GM12878 (cell line): ENCODE data around the gene C19orf33. TPM values are rescaled to one million over a fixed set of nuclear protein-coding genes. Genes with fewer than 3 reads are reported as not detected.
A peak's percentile ranks its signal among the peaks of the same experiment; 100 is the strongest.

ENCODE experiments used
- ATAC-seq: fragments of 200-7000 bp; cut with Tn5 transposase; 3 replicates; pipeline ENCODE4 v1.9.1; 2020; ENCODE audit warnings: mild to moderate bottlenecking, moderate library complexity
- BruUV-seq: library from RNA; stranded (reverse); fragments of 400-500 nt; replicated peaks from 2 replicates; lab custom pipeline; 2021; lab: Mats Ljungman, UMichigan
- CTCF ChIA-PET: fragments of 300-600 bp; sonication (Branson Sonifier 250); formaldehyde crosslinking; extraction: SDS; loops from one replicate; lab custom pipeline; 2021; ENCODE audit warnings: inconsistent platforms; lab: Yijun Ruan, JAX
- POLR2A ChIA-PET: fragments of 350-600 bp; formaldehyde crosslinking; extraction: SDS; loops from one replicate; lab custom pipeline; 2021; ENCODE audit warnings: inconsistent platforms; lab: Charles Lee
- RAD21 ChIA-PET: fragments of 300-600 bp; sonication (Branson Sonifier 250); formaldehyde crosslinking; loops from one replicate; lab custom pipeline; 2023; ENCODE audit warnings: antibody characterized with exemption; ENCODE audit not compliant: unreplicated experiment; lab: Charles Lee
- SMC1A ChIA-PET: fragments of 300-600 bp; sonication (Branson Sonifier 250); formaldehyde crosslinking; loops from one replicate; lab custom pipeline; 2023; ENCODE audit not compliant: unreplicated experiment, uncharacterized antibody; lab: Charles Lee
- DNase-seq: peaks from one replicate; pipeline ENCODE4 v3.0.0-alpha.2; 2011; ENCODE audit warnings: low read depth, low spot score
- FAIRE-seq: peaks from 3 replicates; lab custom pipeline; 2011; peaks lifted over from hg19 to GRCh38; lab: Jason Lieb, UNC
- H2AFZ ChIP-seq: 2 replicates; pipeline ENCODE4 v1.6.0; 2011; ENCODE audit warnings: low read depth, low read length, control low read depth; ENCODE audit not compliant: control insufficient read depth
- H3K27ac ChIP-seq: 2 replicates; pipeline ENCODE4 v1.5.1; 2011; ENCODE audit warnings: control low read depth; ENCODE audit not compliant: control insufficient read depth, insufficient read depth
- H3K27me3 ChIP-seq, 2 experiments: replicated peaks in 1 of 2; 2 replicates each; pipeline versions ENCODE4 v1.6.0 to v1.6.1; 2011; ENCODE audit warnings: low read length in 1 of 2; ENCODE audit not compliant: control insufficient read depth in 2 of 2, insufficient read depth in 2 of 2
- H3K36me3 ChIP-seq, 2 experiments: 2 replicates each; pipeline ENCODE4 v1.5.1; 2011; ENCODE audit warnings: low read length in 1 of 2; ENCODE audit not compliant: control insufficient read depth in 2 of 2, insufficient read depth in 2 of 2
- H3K4me1 ChIP-seq: 2 replicates; pipeline ENCODE4 v1.6.1; 2011; ENCODE audit warnings: mild to moderate bottlenecking, low read length, moderate library complexity, mixed read lengths; ENCODE audit not compliant: control insufficient read depth, insufficient read depth
- H3K4me2 ChIP-seq: 2 replicates; pipeline ENCODE4 v1.6.0; 2011; ENCODE audit warnings: control low read depth; ENCODE audit not compliant: control insufficient read depth, insufficient read depth
- H3K4me3 ChIP-seq: fragments of 200-600 bp; sonication (generic); 2 replicates; pipeline ENCODE4 v1.5.1; 2016
- H3K79me2 ChIP-seq: 2 replicates; pipeline ENCODE4 v1.6.0; 2011; ENCODE audit warnings: low read length; ENCODE audit not compliant: control insufficient read depth, insufficient read depth
- H3K9ac ChIP-seq: 2 replicates; pipeline ENCODE4 v1.8.0; 2011; ENCODE audit warnings: low read length, control low read depth, mixed read lengths; ENCODE audit not compliant: control insufficient read depth, insufficient read depth
- H3K9me3 ChIP-seq: replicated peaks from 3 replicates; pipeline ENCODE4 v1.5.1; 2011; ENCODE audit warnings: mild to moderate bottlenecking, low read length; ENCODE audit not compliant: control insufficient read depth, insufficient read depth
- H4K20me1 ChIP-seq: 2 replicates; pipeline ENCODE4 v1.6.0; 2011; ENCODE audit not compliant: control insufficient read depth, insufficient read depth
- BCL11A ChIP-seq: IDR thresholded peaks from 2 replicates; pipeline ENCODE4 v1.6.1; 2011; ENCODE audit warnings: low read depth, low read length
- CHD1 ChIP-seq: IDR thresholded peaks from 2 replicates; pipeline ENCODE4 v1.6.1; 2012; ENCODE audit warnings: low read depth, low read length, improper control_type of control experiment
- CREB1 ChIP-seq: IDR thresholded peaks from 2 replicates; pipeline ENCODE4 v1.6.1; 2012; ENCODE audit warnings: low read depth, mild to moderate bottlenecking, inconsistent platforms
- FOXK2 ChIP-seq: fragments of 450-650 bp; IDR thresholded peaks from 2 replicates; pipeline ENCODE4 v1.6.1; 2017; ENCODE audit warnings: mild to moderate bottlenecking, moderate library complexity
- HCFC1 ChIP-seq: fragments of 150-350 bp; IDR thresholded peaks from 2 replicates; pipeline ENCODE4 v1.6.1; 2014; ENCODE audit warnings: low read length
- HDGF ChIP-seq: fragments of 450-650 bp; IDR thresholded peaks from 2 replicates; pipeline ENCODE4 v1.6.1; 2016; ENCODE audit warnings: antibody characterized with exemption
- JUNB ChIP-seq: IDR thresholded peaks from 2 replicates; pipeline ENCODE4 v1.6.1; 2016; ENCODE audit warnings: antibody characterized with exemption, mild to moderate bottlenecking
- MEF2B ChIP-seq: fragments of 450-650 bp; IDR thresholded peaks from 2 replicates; pipeline ENCODE4 v1.6.1; 2018; ENCODE audit warnings: mild to moderate bottlenecking, moderate library complexity; ENCODE audit not compliant: partially characterized antibody, poor library complexity, severe bottlenecking
- MTA2 ChIP-seq: fragments of 450-650 bp; IDR thresholded peaks from 2 replicates; pipeline ENCODE4 v1.6.1; 2016; ENCODE audit warnings: low read depth, mild to moderate bottlenecking, moderate library complexity
- NR2C2 ChIP-seq: IDR thresholded peaks from 2 replicates; pipeline ENCODE4 v1.6.1; 2011; ENCODE audit warnings: borderline replicate concordance, low read depth; ENCODE audit not compliant: control insufficient read depth, insufficient read length
- PAX5 ChIP-seq: IDR thresholded peaks from 2 replicates; pipeline ENCODE4 v1.6.1; 2011; ENCODE audit warnings: low read depth, low read length, borderline replicate concordance
- POU2F2 ChIP-seq: IDR thresholded peaks from 3 replicates; pipeline ENCODE4 v1.6.1; 2011; ENCODE audit warnings: low read depth, mild to moderate bottlenecking, low read length, borderline replicate concordance
- SMARCA5 ChIP-seq: fragments of 450-650 bp; IDR thresholded peaks from 2 replicates; pipeline ENCODE4 v1.6.1; 2017; ENCODE audit warnings: mild to moderate bottlenecking
- SP1 ChIP-seq: IDR thresholded peaks from one replicate; pipeline ENCODE4 v1.6.1; 2011; ENCODE audit warnings: low read depth, low read length
- STAT3 ChIP-seq: IDR thresholded peaks from 2 replicates; pipeline ENCODE4 v1.6.1; 2011; ENCODE audit warnings: low read depth, low read length, improper control_type of control experiment
- TBL1XR1 ChIP-seq: IDR thresholded peaks from 2 replicates; pipeline ENCODE4 v1.6.1; 2012; ENCODE audit warnings: low read depth, low read length, improper control_type of control experiment
- WGBS: methylation state at CpG from one replicate; pipeline ENCODE4 v1.1.6; 2016; ENCODE audit warnings: low lambda C conversion rate; ENCODE audit not compliant: insufficient replicate concordance, insufficient coverage; ENCODE audit errors: missing lambda C conversion rate; 5-methylcytosine and 5-hydroxymethylcytosine counted together
- in situ Hi-C: fragments of 300-500 bp; cut with MboI; formaldehyde crosslinking; loops from 9 replicates; pipeline ENCODE4 v1.14.3; 2018; ENCODE audit warnings: mixed read lengths
- intact Hi-C: fragments of 100-400 bp; cut with micrococcal nuclease; formaldehyde crosslinking; loops from one replicate; pipeline ENCODE4 v1.14.2; 2022; ENCODE audit not compliant: unreplicated experiment
- polyA plus RNA-seq, 11 experiments: library from polyadenylated mRNA; depleted of rRNA in 4 of 11; unstranded in 6 of 11; stranded (reverse) in 5 of 11; fragments of >200 nt; fragmentation: Nextera tagmentation in 4 of 11; fragmentation: Illumina TruSeq in 1 of 11; extraction: Ambion mirVana in 4 of 11; extraction: Trizol in 1 of 11; gene quantifications; 1 replicate in 1 of 11; 2 replicates in 10 of 11; pipeline versions ENCODE4 v1.2.1 to v1.2.3, GENCODE V29; 2011 to 2016; ENCODE audit warnings: inconsistent platforms in 2 of 11, missing spikeins in 2 of 11, low read depth in 1 of 11
- total RNA-seq, 4 experiments: library from RNA; depleted of rRNA in 3 of 4; stranded (reverse); fragments of >200 nt in 3 of 4; fragmentation: Illumina TruSeq in 1 of 4; extraction: Trizol in 1 of 4; gene quantifications; 2 replicates each; pipeline versions ENCODE4 v1.2.1 to v1.2.3, GENCODE V29; 2013 to 2021
- TF ChIP-seq, protein P1 (sequence below): fragments of 450-650 bp; IDR thresholded peaks from 2 replicates; pipeline ENCODE4 v1.6.1; 2016; ENCODE audit warnings: mild to moderate bottlenecking, moderate library complexity, borderline replicate concordance
- TF ChIP-seq, protein P2 (sequence below): fragments of 450-650 bp; IDR thresholded peaks from 2 replicates; pipeline ENCODE4 v1.6.1; 2016; ENCODE audit warnings: mild to moderate bottlenecking
- TF ChIP-seq, protein P3 (sequence below): IDR thresholded peaks from 2 replicates; pipeline ENCODE4 v1.6.1; 2012; ENCODE audit warnings: low read depth, low read length, improper control_type of control experiment

C19orf33 gene
- total and polyA plus RNA-seq, 10 of the 15 experiments (the other 5 are each of a cell fraction or from before 2014, with no cell fraction given) = 0.28 to 0.45 TPM; not detected in 8

DNA sequence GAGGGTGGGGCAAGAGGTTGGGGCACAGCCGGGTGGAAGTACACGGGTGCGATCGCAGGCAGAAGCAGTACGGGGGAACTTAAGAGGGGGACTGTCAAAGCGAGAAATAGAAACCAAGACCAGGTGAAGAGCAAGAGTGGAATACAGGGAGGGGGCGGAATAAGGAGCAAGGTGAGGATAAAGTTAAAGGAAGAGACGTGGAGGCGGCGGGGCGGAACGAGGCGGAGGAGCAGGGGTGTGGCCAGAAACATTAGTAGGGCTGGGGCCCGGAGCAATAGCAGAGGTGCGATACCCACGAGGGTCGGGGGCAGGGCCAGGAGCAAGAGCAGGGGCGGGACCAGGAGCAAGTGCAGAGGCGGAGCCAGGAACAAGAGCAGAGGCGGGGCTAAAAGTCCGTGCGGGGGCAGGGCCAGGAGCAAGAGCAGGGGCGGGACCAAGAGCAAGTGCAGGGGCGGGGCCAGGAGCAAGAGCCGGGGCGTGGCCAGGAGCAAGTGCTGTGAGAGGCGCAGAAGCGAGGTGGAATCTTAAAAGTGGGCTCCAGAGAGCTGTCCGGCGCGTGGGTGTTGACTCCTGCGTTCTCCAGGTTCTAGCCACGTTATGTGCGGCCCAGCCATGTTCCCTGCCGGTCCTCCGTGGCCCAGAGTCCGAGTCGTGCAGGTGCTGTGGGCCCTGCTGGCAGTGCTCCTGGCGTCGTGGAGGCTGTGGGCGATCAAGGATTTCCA, 32.7 kb downstream of the C19orf33 start:
- Histone ChIP-seq H3K4me1 (peaks cover 3% of the 10 kb centered on the region; the same call in 1 of the 2 replicates), H3K27me3 (no peaks in the 10 kb centered on the region), H3K79me2 (no peaks in the 10 kb centered on the region), H3K4me3 (peak overlapping the region; percentile 79), H2AFZ (peak overlapping the region; percentile 96), H3K27ac (peak overlapping the region; percentile 91), H3K9ac (peak overlapping the region; percentile 70), H3K36me3 (no peaks in the 10 kb centered on the region), H3K4me2 (peak overlapping the region; percentile 95), H3K9me3 (no peaks in the 10 kb centered on the region), H4K20me1 (no peaks in the 10 kb centered on the region)
- ChIA-PET POLR2A (interaction anchor here (3.1 kb wide), 1 partner anchor 38 kb away, joined by 26 read pairs; the partner anchor contains the start of gene PSMD8), SMC1A (interaction anchor here (0.7 to 3.3 kb wide), 6 partner anchors 37 to 429 kb away, joined by 3 to 21 read pairs (median 6); partner anchors contain the start of genes PSMD8 and SIPA1L3), CTCF (interaction anchor here (0.9 to 5.3 kb wide), 6 partner anchors 37 to 434 kb away, joined by 3 to 74 read pairs (median 6); partner anchors contain the start of gene PSMD8), RAD21 (interaction anchor here (0.6 to 2.1 kb wide), 6 partner anchors 37 to 430 kb away, joined by 3 to 30 read pairs (median 6); partner anchors contain the start of genes FAM98C, PSMD8, SIPA1L3 and WDR87)
- FAIRE-seq (peak; percentile 97), DNase-seq (peak; percentile 88), ATAC-seq (peak; percentile 77)
- WGBS = 13% methylated on average over 33 of the region's 41 CpGs
- in situ Hi-C loops (loop anchor here (5.0 kb wide), 1 partner anchor 36 kb away; the partner anchor contains the start of gene PSMD8), intact Hi-C loops (no loop called here)
- BruUV-seq = no TSS peak
- TF ChIP-seq STAT3 = no peak
- no peak for TF ChIP-seq SP1
- TF ChIP-seq, protein P1, sequence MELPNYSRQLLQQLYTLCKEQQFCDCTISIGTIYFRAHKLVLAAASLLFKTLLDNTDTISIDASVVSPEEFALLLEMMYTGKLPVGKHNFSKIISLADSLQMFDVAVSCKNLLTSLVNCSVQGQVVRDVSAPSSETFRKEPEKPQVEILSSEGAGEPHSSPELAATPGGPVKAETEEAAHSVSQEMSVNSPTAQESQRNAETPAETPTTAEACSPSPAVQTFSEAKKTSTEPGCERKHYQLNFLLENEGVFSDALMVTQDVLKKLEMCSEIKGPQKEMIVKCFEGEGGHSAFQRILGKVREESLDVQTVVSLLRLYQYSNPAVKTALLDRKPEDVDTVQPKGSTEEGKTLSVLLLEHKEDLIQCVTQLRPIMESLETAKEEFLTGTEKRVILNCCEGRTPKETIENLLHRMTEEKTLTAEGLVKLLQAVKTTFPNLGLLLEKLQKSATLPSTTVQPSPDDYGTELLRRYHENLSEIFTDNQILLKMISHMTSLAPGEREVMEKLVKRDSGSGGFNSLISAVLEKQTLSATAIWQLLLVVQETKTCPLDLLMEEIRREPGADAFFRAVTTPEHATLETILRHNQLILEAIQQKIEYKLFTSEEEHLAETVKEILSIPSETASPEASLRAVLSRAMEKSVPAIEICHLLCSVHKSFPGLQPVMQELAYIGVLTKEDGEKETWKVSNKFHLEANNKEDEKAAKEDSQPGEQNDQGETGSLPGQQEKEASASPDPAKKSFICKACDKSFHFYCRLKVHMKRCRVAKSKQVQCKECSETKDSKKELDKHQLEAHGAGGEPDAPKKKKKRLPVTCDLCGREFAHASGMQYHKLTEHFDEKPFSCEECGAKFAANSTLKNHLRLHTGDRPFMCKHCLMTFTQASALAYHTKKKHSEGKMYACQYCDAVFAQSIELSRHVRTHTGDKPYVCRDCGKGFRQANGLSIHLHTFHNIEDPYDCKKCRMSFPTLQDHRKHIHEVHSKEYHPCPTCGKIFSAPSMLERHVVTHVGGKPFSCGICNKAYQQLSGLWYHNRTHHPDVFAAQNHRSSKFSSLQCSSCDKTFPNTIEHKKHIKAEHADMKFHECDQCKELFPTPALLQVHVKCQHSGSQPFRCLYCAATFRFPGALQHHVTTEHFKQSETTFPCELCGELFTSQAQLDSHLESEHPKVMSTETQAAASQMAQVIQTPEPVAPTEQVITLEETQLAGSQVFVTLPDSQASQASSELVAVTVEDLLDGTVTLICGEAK = peak; percentile 10; the same call in 1 of the 2 replicates
- TF ChIP-seq, protein P2, sequence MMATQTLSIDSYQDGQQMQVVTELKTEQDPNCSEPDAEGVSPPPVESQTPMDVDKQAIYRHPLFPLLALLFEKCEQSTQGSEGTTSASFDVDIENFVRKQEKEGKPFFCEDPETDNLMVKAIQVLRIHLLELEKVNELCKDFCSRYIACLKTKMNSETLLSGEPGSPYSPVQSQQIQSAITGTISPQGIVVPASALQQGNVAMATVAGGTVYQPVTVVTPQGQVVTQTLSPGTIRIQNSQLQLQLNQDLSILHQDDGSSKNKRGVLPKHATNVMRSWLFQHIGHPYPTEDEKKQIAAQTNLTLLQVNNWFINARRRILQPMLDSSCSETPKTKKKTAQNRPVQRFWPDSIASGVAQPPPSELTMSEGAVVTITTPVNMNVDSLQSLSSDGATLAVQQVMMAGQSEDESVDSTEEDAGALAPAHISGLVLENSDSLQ = peak; percentile 13; the same call in 1 of the 2 replicates
- TF ChIP-seq, protein P3, sequence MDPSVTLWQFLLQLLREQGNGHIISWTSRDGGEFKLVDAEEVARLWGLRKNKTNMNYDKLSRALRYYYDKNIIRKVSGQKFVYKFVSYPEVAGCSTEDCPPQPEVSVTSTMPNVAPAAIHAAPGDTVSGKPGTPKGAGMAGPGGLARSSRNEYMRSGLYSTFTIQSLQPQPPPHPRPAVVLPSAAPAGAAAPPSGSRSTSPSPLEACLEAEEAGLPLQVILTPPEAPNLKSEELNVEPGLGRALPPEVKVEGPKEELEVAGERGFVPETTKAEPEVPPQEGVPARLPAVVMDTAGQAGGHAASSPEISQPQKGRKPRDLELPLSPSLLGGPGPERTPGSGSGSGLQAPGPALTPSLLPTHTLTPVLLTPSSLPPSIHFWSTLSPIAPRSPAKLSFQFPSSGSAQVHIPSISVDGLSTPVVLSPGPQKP = no peak
- TF ChIP-seq MEF2B = no peak
- no peak for TF ChIP-seq POU2F2
- peak; percentile 40 for TF ChIP-seq FOXK2
- TF ChIP-seq CHD1 = no peak
- TF ChIP-seq CREB1 = no peak
- no peak for TF ChIP-seq JUNB
- TF ChIP-seq HCFC1 = no peak; the same call in 1 of the 2 replicates
- no peak for TF ChIP-seq TBL1XR1
- TF ChIP-seq BCL11A = no peak
- TF ChIP-seq NR2C2 = no peak
- TF ChIP-seq PAX5 = peak; percentile 85
- peak; percentile 54 for TF ChIP-seq MTA2
- TF ChIP-seq SMARCA5 = no peak; the same call in 1 of the 2 replicates
- peak; percentile 97 for TF ChIP-seq HDGF
